Adrenal gland (tissue), 12 donors: ENCODE results near the gene EPHA3. TPM values are rescaled to one million over a fixed set of nuclear protein-coding genes. Genes with fewer than 3 reads are reported as not detected.

Experiments
- DNase-seq, 7 donors: peaks; one replicate each; pipeline ENCODE4 v3.0.0-alpha.2; 2019 to 2020
- H3K27ac ChIP-seq, 5 donors: fragments of 200-600 bp; sonication (generic) in 4 of 5; 1 replicate in 3 of 5; 2 replicates in 2 of 5; pipeline versions ENCODE4 v1.5.1 to v1.8.0; 2016 to 2020; ENCODE audit warnings: mild to moderate bottlenecking in 1 of 5
- H3K27me3 ChIP-seq: fragments of 200-600 bp; 2 replicates; pipeline ENCODE4 v1.8.0; 2021
- H3K36me3 ChIP-seq, 2 donors: fragments of 200-600 bp; replicated peaks in 1 of 2; 1 replicate in 1 of 2; 2 replicates in 1 of 2; pipeline versions ENCODE4 v1.5.1 to v1.8.0; 2018 to 2022
- H3K4me1 ChIP-seq, 2 donors: fragments of 200-600 bp; replicated peaks in 1 of 2; 1 replicate in 1 of 2; 2 replicates in 1 of 2; pipeline versions ENCODE4 v1.5.1 to v1.8.0; 2018 to 2021
- H3K4me3 ChIP-seq, 4 donors: fragments of 200-600 bp; sonication (generic) in 3 of 4; one replicate each; pipeline ENCODE4 v1.5.1; 2016 to 2018
- H3K9me3 ChIP-seq, 3 donors: fragments of 200-600 bp; sonication (generic) in 1 of 3; replicated peaks in 1 of 3; 1 replicate in 2 of 3; 2 replicates in 1 of 3; pipeline versions ENCODE4 v1.5.1 to v1.8.0; 2016 to 2021
- CTCF ChIP-seq, 6 experiments: fragments of 450-650 bp in 4 of 6; fragments of 200-600 bp in 2 of 6; sonication (generic) in 1 of 6; IDR thresholded peaks; 1 replicate in 5 of 6; 2 replicates in 1 of 6; pipeline versions ENCODE4 v1.5.1 to v1.8.0; 2016 to 2021; ENCODE audit warnings: antibody characterized with exemption in 6 of 6, mild to moderate bottlenecking in 2 of 6, moderate library complexity in 1 of 6
- POLR2A ChIP-seq, 2 donors: fragments of 450-650 bp; IDR thresholded peaks; one replicate each; pipeline ENCODE4 v1.6.1; 2017; ENCODE audit warnings: antibody characterized with exemption in 2 of 2, mild to moderate bottlenecking in 2 of 2, moderate library complexity in 1 of 2
- WGBS, 4 donors: extraction: QIAGEN DNeasy Blood & Tissue Kit in 2 of 4; methylation state at CpG; one replicate each; pipeline versions ENCODE4 v1.1.5 to v1.1.7; 2013 to 2017; 5-methylcytosine and 5-hydroxymethylcytosine counted together
- intact Hi-C, 2 donors: fragments of 100-400 bp; cut with DNase I; formaldehyde crosslinking; loops; one replicate each; pipeline versions ENCODE4 v1.14.1 to v1.15.0; 2022 to 2023
- polyA plus RNA-seq, 3 donors: library from polyadenylated mRNA; stranded (reverse); fragments of 200-250 nt in 2 of 3; fragments of 350-450 nt in 1 of 3; fragmentation: Illumina TruSeq in 1 of 3; extraction: RNeasy Lipid Tissue Mini Kit (QIAGEN cat#74804) in 1 of 3; gene quantifications; one replicate each; pipeline ENCODE4 v1.2.3, GENCODE V29; 2013 to 2014
- total RNA-seq, 9 donors: library from RNA; depleted of rRNA in 4 of 9; stranded (reverse); fragments of >200 nt in 4 of 9; fragments of 120-200 nt in 1 of 9; fragmentation: NEBNext Ultra II Directional in 1 of 9; extraction: Animal tissue kit (Norgen Biotek cat#: 25700) in 1 of 9; gene quantifications; one replicate each; pipeline versions ENCODE4 v1.1.0 to v1.2.4, GENCODE V29; 2013 to 2023
- donor health status: healthy with polysubstance abuse.
- donor health status: Bipolar disorder and iron deficiency.
- donor health status: DM: yes; HTN: yes; CAD: no.
- donor health status: DM: no; HTN: no; CAD: no.
- donor health status: DM: no; HTN: no; CAD: no.
- donor health status: DM: yes; HTN: yes; CAD: no.

Gene EPHA3
- total and polyA plus RNA-seq, 12 donors, result 0.17 to 5.1 (median 0.48) TPM

GRCh38 chr3:89155811-89156210 lies 48.4 kb downstream of the EPHA3 start:
- TF ChIP-seq POLR2A (IDR thresholded peaks at IDR 0.05), result no peak
- H3K4me1 ChIP-seq, result no peaks in the 10 kb centered on the region
- no peak overlapping the region for H3K27ac ChIP-seq
- intact Hi-C loops, result no loop called here
- DNase-seq, result no peak
- H3K27me3 ChIP-seq, result no peaks in the 10 kb centered on the region
- no peak overlapping the region for H3K4me3 ChIP-seq
- H3K9me3 ChIP-seq, result no peaks in the 10 kb centered on the region
- 61 to 74% (median 67%) methylated on average over 6 of the region's 6 CpGs for WGBS, 4 donors
- no peaks in the 10 kb centered on the region for H3K36me3 ChIP-seq

- TF ChIP-seq CTCF (IDR thresholded peaks at IDR 0.05) (no peak), POLR2A (IDR thresholded peaks at IDR 0.05) (no peak)
- H3K27me3 ChIP-seq, result no peaks in the 10 kb centered on the region
- H3K4me1 ChIP-seq, result no peaks in the 10 kb centered on the region
- intact Hi-C loops, result no loop called here
- no peaks in the 10 kb centered on the region for H3K36me3 ChIP-seq
- H3K4me3 ChIP-seq, result no peak overlapping the region
- DNase-seq, result no peak
- H3K27ac ChIP-seq, result no peak overlapping the region
- H3K9me3 ChIP-seq, result no peaks in the 10 kb centered on the region
- WGBS, 4 donors, result 75 to 92% (median 78%) methylated on average over 3 of the region's 3 CpGs
Observed at GRCh38 chr3:89157575-89157974, 50.2 kb downstream of the EPHA3 start.

- Histone ChIP-seq H3K36me3 (no peaks in the 10 kb centered on the region), H3K9me3 (no peaks in the 10 kb centered on the region), H3K4me3 (no peak overlapping the region), H3K27me3 (no peaks in the 10 kb centered on the region), H3K27ac (no peak overlapping the region), H3K4me1 (no peaks in the 10 kb centered on the region)
- intact Hi-C loops, result no loop called here
- TF ChIP-seq POLR2A (IDR thresholded peaks at IDR 0.05) (no peak), CTCF (IDR thresholded peaks at IDR 0.05) (no peak)
- 86 to 93% (median 89%) methylated on average over 2 of the region's 2 CpGs for WGBS, 4 donors
- no peak for DNase-seq
Observed at GRCh38 chr3:89159605-89160004, 52.2 kb downstream of the EPHA3 start.

- intact Hi-C loops, result no loop called here
- Histone ChIP-seq H3K27me3 (no peaks in the 10 kb centered on the region), H3K27ac (no peak overlapping the region), H3K4me1 (no peaks in the 10 kb centered on the region), H3K9me3 (no peaks in the 10 kb centered on the region), H3K36me3 (no peaks in the 10 kb centered on the region), H3K4me3 (no peak overlapping the region)
- DNase-seq, result no peak
- TF ChIP-seq POLR2A (IDR thresholded peaks at IDR 0.05) (no peak), CTCF (IDR thresholded peaks at IDR 0.05) (no peak)
Observed at GRCh38 chr3:89164774-89165173, 57.4 kb downstream of the EPHA3 start.

GRCh38 chr3:89165636-89166263 lies 58.3 kb downstream of the EPHA3 start:
- Histone ChIP-seq H3K27ac (no peak overlapping the region), H3K4me3 (no peak overlapping the region), H3K36me3 (no peaks in the 10 kb centered on the region), H3K4me1 (no peaks in the 10 kb centered on the region), H3K27me3 (no peaks in the 10 kb centered on the region), H3K9me3 (no peaks in the 10 kb centered on the region)
- intact Hi-C loops, result no loop called here
- no peak for DNase-seq
- TF ChIP-seq CTCF (IDR thresholded peaks at IDR 0.05), result no peak
- TF ChIP-seq POLR2A (IDR thresholded peaks at IDR 0.05), result no peak
- 63 to 69% (median 64%) methylated on average over 9 of the region's 9 CpGs for WGBS, 4 donors
